Liver (tissue), 9 donors: ENCODE results near the gene MICAL3. TPM values are rescaled to one million over a fixed set of nuclear protein-coding genes. Genes with fewer than 3 reads are reported as not detected.

Experiments used
- DNase-seq: peaks from one replicate; pipeline ENCODE4 v3.0.0-alpha.2; 2017; ENCODE audit warnings: low spot score
- H3K27ac ChIP-seq, 2 donors: one replicate each; pipeline ENCODE4 v1.7.0; 2013; ENCODE audit warnings: inconsistent platforms in 2 of 2, low read length in 2 of 2, control low read depth in 1 of 2, low read depth in 1 of 2, mild to moderate bottlenecking in 1 of 2
- H3K27me3 ChIP-seq, 4 donors: one replicate each; pipeline versions ENCODE4 v1.6.1 to v1.7.0; 2013; ENCODE audit warnings: low read length in 3 of 4, inconsistent platforms in 1 of 4, mild to moderate bottlenecking in 1 of 4, moderate library complexity in 1 of 4; ENCODE audit not compliant: control insufficient read depth in 4 of 4, insufficient read depth in 4 of 4
- H3K36me3 ChIP-seq, 4 donors: one replicate each; pipeline versions ENCODE4 v1.6.1 to v1.7.0; 2013; ENCODE audit warnings: low read length in 3 of 4, mild to moderate bottlenecking in 3 of 4, low read depth in 1 of 4, moderate library complexity in 1 of 4; ENCODE audit not compliant: control insufficient read depth in 4 of 4, insufficient read depth in 3 of 4
- H3K4me1 ChIP-seq, 4 donors: one replicate each; pipeline versions ENCODE4 v1.6.1 to v1.7.0; 2013; ENCODE audit warnings: low read length in 3 of 4, mild to moderate bottlenecking in 3 of 4, moderate library complexity in 1 of 4; ENCODE audit not compliant: control insufficient read depth in 4 of 4, insufficient read depth in 4 of 4
- H3K4me3 ChIP-seq, 3 donors: one replicate each; pipeline versions ENCODE4 v1.6.1 to v1.7.0; 2013; ENCODE audit warnings: low read length in 3 of 3, control low read depth in 1 of 3, low read depth in 1 of 3, mild to moderate bottlenecking in 1 of 3
- H3K9ac ChIP-seq, 2 donors: one replicate each; pipeline ENCODE4 v1.7.0; 2013; ENCODE audit warnings: low read length in 2 of 2, mild to moderate bottlenecking in 2 of 2, moderate library complexity in 2 of 2, control low read depth in 1 of 2, low read depth in 1 of 2
- H3K9me3 ChIP-seq, 4 donors: one replicate each; pipeline versions ENCODE4 v1.6.1 to v1.7.0; 2013; ENCODE audit warnings: low read length in 3 of 4; ENCODE audit not compliant: control insufficient read depth in 4 of 4
- CTCF ChIP-seq: fragments of 150-350 bp; IDR thresholded peaks from 2 replicates; pipeline ENCODE4 v1.5.1; 2017; ENCODE audit warnings: improper control_type of control experiment, low read depth, low read length; ENCODE audit not compliant: missing input control
- EGR1 ChIP-seq, 2 donors: IDR thresholded peaks; 2 replicates each; pipeline ENCODE4 v1.6.1; 2016 to 2018; ENCODE audit warnings: antibody characterized with exemption in 2 of 2, low read depth in 2 of 2
- FOXA1 ChIP-seq: IDR thresholded peaks from 2 replicates; pipeline ENCODE4 v1.6.1; 2016; ENCODE audit warnings: antibody characterized with exemption
- FOXA2 ChIP-seq: IDR thresholded peaks from 2 replicates; pipeline ENCODE4 v1.6.1; 2016; ENCODE audit warnings: antibody characterized with exemption
- GABPA ChIP-seq, 2 donors: IDR thresholded peaks in 1 of 2; conservative IDR thresholded peaks in 1 of 2; 2 replicates each; pipeline ENCODE4 v1.6.1; 2016; ENCODE audit warnings: antibody characterized with exemption in 2 of 2, mild to moderate bottlenecking in 1 of 2, moderate library complexity in 1 of 2
- HNF4A ChIP-seq, 2 donors: conservative IDR thresholded peaks; 2 replicates each; pipeline ENCODE4 v1.6.1; 2016; ENCODE audit warnings: antibody characterized with exemption in 2 of 2, mild to moderate bottlenecking in 2 of 2
- HNF4G ChIP-seq: IDR thresholded peaks from 2 replicates; pipeline ENCODE4 v1.6.1; 2016; ENCODE audit warnings: antibody characterized with exemption
- JUND ChIP-seq, 2 donors: IDR thresholded peaks; 2 replicates each; pipeline ENCODE4 v1.6.1; 2016; ENCODE audit warnings: antibody characterized with exemption in 2 of 2
- NR2F2 ChIP-seq: IDR thresholded peaks from 2 replicates; pipeline ENCODE4 v1.6.1; 2016; ENCODE audit warnings: antibody characterized with exemption
- RAD21 ChIP-seq, 2 donors: IDR thresholded peaks; 2 replicates each; pipeline ENCODE4 v1.6.1; 2016; ENCODE audit warnings: antibody characterized with exemption in 2 of 2, mild to moderate bottlenecking in 2 of 2
- RXRA ChIP-seq, 2 donors: IDR thresholded peaks; 2 replicates each; pipeline ENCODE4 v1.6.1; 2017 to 2018; ENCODE audit warnings: antibody characterized with exemption in 2 of 2, mild to moderate bottlenecking in 1 of 2
- SP1 ChIP-seq: IDR thresholded peaks from 2 replicates; pipeline ENCODE4 v1.6.1; 2018; ENCODE audit warnings: antibody characterized with exemption, mild to moderate bottlenecking
- TAF1 ChIP-seq: conservative IDR thresholded peaks from 2 replicates; pipeline ENCODE4 v1.6.1; 2016; ENCODE audit warnings: antibody characterized with exemption, mild to moderate bottlenecking
- YY1 ChIP-seq: IDR thresholded peaks from 2 replicates; pipeline ENCODE4 v1.6.1; 2016; ENCODE audit warnings: antibody characterized with exemption, mild to moderate bottlenecking
- ZBTB33 ChIP-seq: IDR thresholded peaks from 2 replicates; pipeline ENCODE4 v1.6.1; 2016; ENCODE audit warnings: antibody characterized with exemption
- WGBS: extraction: QIAGEN DNeasy Blood & Tissue Kit; methylation state at CpG from one replicate; pipeline ENCODE4 v1.1.7; 2013; 5-methylcytosine and 5-hydroxymethylcytosine counted together
- polyA plus RNA-seq, 2 donors: library from polyadenylated mRNA; stranded (reverse) in 1 of 2; unstranded in 1 of 2; fragments of 200-250 nt in 1 of 2; fragments of >200 nt in 1 of 2; fragmentation: Nextera tagmentation in 1 of 2; extraction: Ambion mirVana in 1 of 2; gene quantifications; one replicate each; pipeline versions ENCODE4 v1.2.1 to v1.2.3, GENCODE V29; 2013 to 2015
- total RNA-seq, 2 donors: library from RNA; depleted of rRNA; stranded (reverse); fragments of >200 nt; gene quantifications; one replicate each; pipeline ENCODE4 v1.2.3, GENCODE V29; 2014
- TF ChIP-seq, protein P1 (sequence below): IDR thresholded peaks from 2 replicates; pipeline ENCODE4 v1.6.1; 2016; ENCODE audit warnings: antibody characterized with exemption
- TF ChIP-seq, protein P2 (sequence below): IDR thresholded peaks from 2 replicates; pipeline ENCODE4 v1.6.1; 2016; ENCODE audit warnings: antibody characterized with exemption, mild to moderate bottlenecking
- TF ChIP-seq, protein P3 (sequence below): IDR thresholded peaks from 2 replicates; pipeline ENCODE4 v1.6.1; 2016; ENCODE audit warnings: antibody characterized with exemption
- donor health status: healthy.
- donor health status: healthy.
- donor health status: healthy.
- donor health status: healthy.
- donor health status: healthy.

The MICAL3 gene
- total and polyA plus RNA-seq, 4 donors = 6.4 to 38.4 (median 23.4) TPM

GRCh38 chr22:17783312-17783711 is 241.0 kb downstream of the MICAL3 start:
- 89% methylated on average over 9 of the region's 9 CpGs for WGBS

DNA sequence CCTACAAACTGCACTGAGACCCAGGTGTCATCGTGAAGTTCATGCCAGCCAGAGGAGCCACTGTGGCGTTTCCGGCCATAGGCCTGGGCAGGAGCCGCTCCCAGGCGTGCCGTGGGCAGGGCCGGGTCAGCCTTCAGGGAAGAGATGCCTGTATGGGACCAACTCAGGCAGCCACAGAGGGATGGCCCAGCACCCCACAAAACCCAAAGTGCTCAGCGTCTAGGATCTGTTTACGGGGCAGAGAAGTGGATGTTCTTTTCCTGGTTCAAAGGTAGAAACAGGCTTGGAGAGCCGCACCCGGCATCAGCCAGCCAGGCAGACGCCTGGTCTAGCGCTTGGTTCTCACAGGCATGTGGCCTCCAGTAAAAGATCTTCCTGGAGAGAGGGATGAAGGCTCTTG is 241.7 kb downstream of the MICAL3 start:
- Histone ChIP-seq H3K27ac (no peak overlapping the region), H3K9me3 (no peaks in the 10 kb centered on the region), H3K27me3 (no peaks in the 10 kb centered on the region), H3K4me3 (no peak overlapping the region), H3K9ac (no peak overlapping the region), H3K36me3 (no peaks in the 10 kb centered on the region), H3K4me1 (peaks cover 8 to 29% (median 19%) of the 10 kb centered on the region in 4 donors)
- no peak for DNase-seq
- 90% methylated on average over 13 of the region's 13 CpGs for WGBS
- TF ChIP-seq RAD21 (IDR thresholded peaks at IDR 0.05) (no peak), NR2F2 (no peak), ZBTB33 (no peak), EGR1 (IDR thresholded peaks at IDR 0.05; ENCODE audit: low read depth in 2 of 2) (no peak), TAF1 (no peak), SP1 (no peak), FOXA2 (no peak)
- TF ChIP-seq, protein P1, sequence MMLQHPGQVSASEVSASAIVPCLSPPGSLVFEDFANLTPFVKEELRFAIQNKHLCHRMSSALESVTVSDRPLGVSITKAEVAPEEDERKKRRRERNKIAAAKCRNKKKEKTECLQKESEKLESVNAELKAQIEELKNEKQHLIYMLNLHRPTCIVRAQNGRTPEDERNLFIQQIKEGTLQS = no peak

More at GRCh38 chr22:17783312-17783711, 241.0 kb downstream of the MICAL3 start:
- no peak for DNase-seq
- no peak overlapping the region for H3K27ac ChIP-seq
- H3K4me3 ChIP-seq = no peak overlapping the region
- no peaks in the 10 kb centered on the region for H3K36me3 ChIP-seq
- H3K27me3 ChIP-seq = no peaks in the 10 kb centered on the region
- no peak overlapping the region for H3K9ac ChIP-seq
- no peak for TF ChIP-seq RXRA (IDR thresholded peaks at IDR 0.05)
- no peak for TF ChIP-seq NR2F2
- H3K9me3 ChIP-seq = no peaks in the 10 kb centered on the region
- H3K4me1 ChIP-seq = peaks cover 7 to 24% (median 19%) of the 10 kb centered on the region in 4 donors

- Histone ChIP-seq H3K4me1 (peaks cover 8 to 30% (median 19%) of the 10 kb centered on the region in 4 donors), H3K9ac (no peak overlapping the region), H3K36me3 (no peaks in the 10 kb centered on the region), H3K27me3 (no peaks in the 10 kb centered on the region), H3K9me3 (no peaks in the 10 kb centered on the region), H3K4me3 (no peak overlapping the region), H3K27ac (no peak overlapping the region)
- TF ChIP-seq SP1 (no peak), ZBTB33 (no peak), JUND (IDR thresholded peaks at IDR 0.05) (no peak), FOXA2 (no peak), EGR1 (IDR thresholded peaks at IDR 0.05; ENCODE audit: low read depth in 2 of 2) (no peak), NR2F2 (no peak), HNF4A (conservative IDR thresholded peaks at IDR 0.05) (no peak), GABPA (IDR thresholded peaks at IDR 0.05 in 1 of 2, conservative IDR thresholded peaks at IDR 0.05 in 1 of 2) (no peak), CTCF (no peak), RAD21 (IDR thresholded peaks at IDR 0.05) (no peak), FOXA1 (no peak), TAF1 (no peak), RXRA (IDR thresholded peaks at IDR 0.05) (no peak), HNF4G (no peak), YY1 (no peak)
- TF ChIP-seq, protein P1 = no peak
- TF ChIP-seq, protein P2, sequence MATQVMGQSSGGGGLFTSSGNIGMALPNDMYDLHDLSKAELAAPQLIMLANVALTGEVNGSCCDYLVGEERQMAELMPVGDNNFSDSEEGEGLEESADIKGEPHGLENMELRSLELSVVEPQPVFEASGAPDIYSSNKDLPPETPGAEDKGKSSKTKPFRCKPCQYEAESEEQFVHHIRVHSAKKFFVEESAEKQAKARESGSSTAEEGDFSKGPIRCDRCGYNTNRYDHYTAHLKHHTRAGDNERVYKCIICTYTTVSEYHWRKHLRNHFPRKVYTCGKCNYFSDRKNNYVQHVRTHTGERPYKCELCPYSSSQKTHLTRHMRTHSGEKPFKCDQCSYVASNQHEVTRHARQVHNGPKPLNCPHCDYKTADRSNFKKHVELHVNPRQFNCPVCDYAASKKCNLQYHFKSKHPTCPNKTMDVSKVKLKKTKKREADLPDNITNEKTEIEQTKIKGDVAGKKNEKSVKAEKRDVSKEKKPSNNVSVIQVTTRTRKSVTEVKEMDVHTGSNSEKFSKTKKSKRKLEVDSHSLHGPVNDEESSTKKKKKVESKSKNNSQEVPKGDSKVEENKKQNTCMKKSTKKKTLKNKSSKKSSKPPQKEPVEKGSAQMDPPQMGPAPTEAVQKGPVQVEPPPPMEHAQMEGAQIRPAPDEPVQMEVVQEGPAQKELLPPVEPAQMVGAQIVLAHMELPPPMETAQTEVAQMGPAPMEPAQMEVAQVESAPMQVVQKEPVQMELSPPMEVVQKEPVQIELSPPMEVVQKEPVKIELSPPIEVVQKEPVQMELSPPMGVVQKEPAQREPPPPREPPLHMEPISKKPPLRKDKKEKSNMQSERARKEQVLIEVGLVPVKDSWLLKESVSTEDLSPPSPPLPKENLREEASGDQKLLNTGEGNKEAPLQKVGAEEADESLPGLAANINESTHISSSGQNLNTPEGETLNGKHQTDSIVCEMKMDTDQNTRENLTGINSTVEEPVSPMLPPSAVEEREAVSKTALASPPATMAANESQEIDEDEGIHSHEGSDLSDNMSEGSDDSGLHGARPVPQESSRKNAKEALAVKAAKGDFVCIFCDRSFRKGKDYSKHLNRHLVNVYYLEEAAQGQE = no peak
- TF ChIP-seq, protein P3, sequence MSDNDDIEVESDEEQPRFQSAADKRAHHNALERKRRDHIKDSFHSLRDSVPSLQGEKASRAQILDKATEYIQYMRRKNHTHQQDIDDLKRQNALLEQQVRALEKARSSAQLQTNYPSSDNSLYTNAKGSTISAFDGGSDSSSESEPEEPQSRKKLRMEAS = no peak
- no peak for DNase-seq
- WGBS = 86% methylated on average over 13 of the region's 13 CpGs
Observed at GRCh38 chr22:17782158-17782557, 242.2 kb downstream of the MICAL3 start.
